Fibroblast of the aortic adventitia (primary cell): ENCODE results near the gene EMC7. TPM values are rescaled to one million over a fixed set of nuclear protein-coding genes. Genes with fewer than 3 reads are reported as not detected.
"Not testable (repeated sequence)": the region's sequence is repeated elsewhere in the genome, so short reads cannot be mapped to it uniquely, and the experiment has no call there.

Source experiments
- DNase-seq: peaks from one replicate; pipeline ENCODE4 v3.0.0-alpha.2; 2010; ENCODE audit warnings: low read depth
- H3K4me3 ChIP-seq: 2 replicates; pipeline ENCODE4 v1.5.1; 2011; ENCODE audit warnings: low read depth, mild to moderate bottlenecking, control low read depth, low read length, moderate library complexity
- CTCF ChIP-seq: IDR thresholded peaks from 2 replicates; pipeline ENCODE4 v1.5.1; 2011; ENCODE audit warnings: mild to moderate bottlenecking, low read length, control low read depth, inconsistent platforms; ENCODE audit not compliant: insufficient read depth
- total RNA-seq: library from RNA; depleted of rRNA; stranded (reverse); fragments of >200 nt; gene quantifications from 2 replicates; pipeline ENCODE4 v1.2.3, GENCODE V29; 2012; ENCODE audit warnings: low replicate concordance

Gene EMC7
- total RNA-seq, 1 donor: 46.6 TPM

GRCh38 chr15:34125945-34126344 is 24.3 kb upstream of the EMC7 start:
- no peak for DNase-seq
- TF ChIP-seq CTCF: no peak
- no peak overlapping the region for H3K4me3 ChIP-seq

DNA sequence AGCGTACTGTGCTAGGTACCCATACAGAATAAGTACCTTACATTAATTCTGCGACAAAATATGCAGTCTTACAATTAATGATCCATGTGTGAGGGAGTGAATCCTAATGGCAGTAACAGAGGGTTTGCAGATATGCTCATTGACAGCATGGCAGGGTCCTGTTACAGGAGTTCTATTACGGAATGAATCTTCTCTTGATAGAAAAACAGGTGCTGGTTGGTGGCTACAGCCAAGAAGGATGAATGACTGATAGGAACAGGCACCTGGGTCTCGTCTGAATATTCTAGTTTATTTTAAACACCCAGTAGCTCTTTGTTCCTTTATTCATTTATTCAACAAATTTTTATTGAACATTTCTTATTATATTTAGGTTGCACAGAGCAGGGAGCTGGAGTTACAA is 23.0 kb upstream of the EMC7 start:
- no peak for DNase-seq
- no peak overlapping the region for H3K4me3 ChIP-seq
- TF ChIP-seq CTCF: no peak

- no peak for TF ChIP-seq CTCF
- H3K4me3 ChIP-seq: no peak overlapping the region
- peak; percentile 64 for DNase-seq
Measured at GRCh38 chr15:34122771-34123183, 21.1 kb upstream of the EMC7 start.

- not testable (repeated sequence) for DNase-seq, H3K4me3 ChIP-seq
Measured at GRCh38 chr15:34121786-34122185, 20.1 kb upstream of the EMC7 start.

DNA sequence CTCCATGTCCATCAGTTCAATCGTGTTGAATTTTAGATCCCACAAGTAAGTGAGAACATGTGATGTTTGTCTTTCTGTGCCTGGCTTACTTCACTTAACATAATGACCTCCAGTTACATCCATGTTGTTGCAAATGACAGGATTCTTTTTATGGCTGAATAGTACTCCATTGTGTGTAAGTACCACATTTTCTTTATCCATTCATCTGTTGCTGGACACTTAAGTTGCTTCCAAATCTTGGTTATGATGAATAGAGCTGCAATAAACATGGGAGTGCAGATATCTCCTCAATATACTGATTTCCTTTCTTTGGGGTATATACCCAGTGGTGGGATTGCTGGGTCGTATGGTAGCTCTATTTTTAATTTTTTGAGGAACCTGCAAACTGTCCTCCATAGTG is 18.8 kb upstream of the EMC7 start:
- H3K4me3 ChIP-seq, DNase-seq: not testable (repeated sequence)

DNA sequence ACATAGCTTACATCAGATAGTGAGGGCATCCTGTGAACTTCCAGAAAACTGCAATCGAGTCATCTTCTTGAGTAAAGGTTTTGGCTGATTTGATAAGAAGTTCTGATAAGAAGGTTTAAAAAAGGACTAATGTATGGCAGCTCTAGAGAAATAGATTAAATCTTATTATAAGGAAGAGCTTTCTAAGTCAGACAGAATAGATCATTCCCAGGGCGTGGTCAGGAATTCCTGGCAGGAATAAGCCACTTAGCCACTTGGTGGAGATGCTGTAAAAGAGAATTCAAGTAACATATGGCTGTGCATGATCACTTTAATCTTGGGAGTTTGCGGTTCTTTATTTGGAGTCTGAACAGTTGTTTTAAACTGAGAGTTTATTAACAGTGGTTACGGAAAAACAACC is 17.6 kb upstream of the EMC7 start:
- TF ChIP-seq CTCF: no peak
- DNase-seq: peak; percentile 28
- no peak overlapping the region for H3K4me3 ChIP-seq

- DNase-seq: no peak
Measured at GRCh38 chr15:34116620-34117019, 15.0 kb upstream of the EMC7 start.

DNA sequence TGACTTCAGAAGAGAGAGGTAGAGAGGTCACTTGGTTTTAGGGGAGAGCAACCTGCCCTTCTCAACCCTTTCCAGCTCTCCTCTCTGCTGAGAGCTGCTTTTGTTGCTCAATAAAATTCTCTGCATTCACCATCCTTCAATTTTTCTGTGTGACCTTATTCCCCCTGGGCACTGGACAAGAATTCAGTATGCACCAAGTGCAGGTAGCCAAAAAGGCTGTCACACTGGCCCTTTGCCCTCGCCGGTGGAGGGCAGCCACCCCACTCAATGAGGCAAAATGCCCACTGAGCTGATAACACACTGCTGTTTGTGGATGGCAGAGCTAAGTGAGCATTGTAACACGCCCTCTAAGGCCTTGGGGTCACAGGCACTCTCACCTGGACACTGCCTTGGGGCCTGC is 13.1 kb upstream of the EMC7 start:
- TF ChIP-seq CTCF: no peak

More at GRCh38 chr15:34116620-34117019, 15.0 kb upstream of the EMC7 start:
- TF ChIP-seq CTCF: no peak
- no peak overlapping the region for H3K4me3 ChIP-seq

More for the DNA sequence above, 13.1 kb upstream of the EMC7 start:
- no peak overlapping the region for H3K4me3 ChIP-seq
- no peak for DNase-seq
